OCI-LY7 (cell line): ENCODE data around the gene MFAP4. TPM values are rescaled to one million over a fixed set of nuclear protein-coding genes. Genes with fewer than 3 reads are reported as not detected.

Source experiments
- BruUV-seq: library from RNA; stranded (reverse); fragments of 400-500 nt; replicated peaks from 2 replicates; lab custom pipeline; 2021; lab: Mats Ljungman, UMichigan
- CTCF ChIA-PET: fragments of 300-600 bp; sonication (Branson Sonifier 250); formaldehyde crosslinking; loops from one replicate; lab custom pipeline; 2022; ENCODE audit warnings: antibody characterized with exemption; ENCODE audit not compliant: unreplicated experiment; lab: Charles Lee
- POLR2A ChIA-PET: fragments of 300-600 bp; sonication (Branson Sonifier 250); formaldehyde crosslinking; loops from one replicate; lab custom pipeline; 2022; ENCODE audit warnings: antibody characterized with exemption; lab: Charles Lee
- DNase-seq: peaks from one replicate; pipeline ENCODE4 v3.0.0-alpha.2; 2015; ENCODE audit warnings: low spot score
- H2AFZ ChIP-seq: fragments of 200-600 bp; sonication (generic), shearing (Covaris generic); 2 replicates; pipeline ENCODE4 v1.6.1; 2014; ENCODE audit warnings: mild to moderate bottlenecking, antibody characterized with exemption, low read length, moderate library complexity
- H3K27ac ChIP-seq: fragments of 200-600 bp; sonication (generic); 2 replicates; pipeline ENCODE4 v1.5.1; 2014; ENCODE audit warnings: mixed run types, low read depth, mild to moderate bottlenecking, moderate library complexity, low read length, inconsistent platforms; ENCODE audit not compliant: poor library complexity, severe bottlenecking
- H3K36me3 ChIP-seq: fragments of 200-600 bp; sonication (generic); 2 replicates; pipeline ENCODE4 v1.6.1; 2014; ENCODE audit warnings: mild to moderate bottlenecking, antibody characterized with exemption, low read length, moderate library complexity, mixed read lengths; ENCODE audit not compliant: insufficient read depth
- H3K4me1 ChIP-seq: fragments of 200-600 bp; sonication (generic); 2 replicates; pipeline ENCODE4 v1.5.1; 2014; ENCODE audit warnings: mild to moderate bottlenecking, low read length; ENCODE audit not compliant: insufficient read depth, poor library complexity, severe bottlenecking
- H3K4me2 ChIP-seq: fragments of 200-600 bp; sonication (generic); 2 replicates; pipeline ENCODE4 v1.6.1; 2014; ENCODE audit warnings: mild to moderate bottlenecking, low read length
- H3K4me3 ChIP-seq: fragments of 200-600 bp; sonication (generic); 2 replicates; pipeline ENCODE4 v1.5.1; 2014; ENCODE audit warnings: mild to moderate bottlenecking, low read depth, low read length; ENCODE audit not compliant: poor library complexity, severe bottlenecking
- H3K79me2 ChIP-seq: fragments of 200-600 bp; sonication (generic); 2 replicates; pipeline ENCODE4 v1.6.1; 2016; ENCODE audit warnings: low read depth, mild to moderate bottlenecking, low read length, moderate library complexity, mixed read lengths; ENCODE audit not compliant: insufficient read depth
- H3K9me2 ChIP-seq: fragments of 200-600 bp; sonication (generic); 2 replicates; pipeline ENCODE4 v1.6.1; 2016; ENCODE audit warnings: mild to moderate bottlenecking, low read length, mixed read lengths; ENCODE audit not compliant: insufficient read depth
- H3K9me3 ChIP-seq: fragments of 200-600 bp; sonication (generic); 2 replicates; pipeline ENCODE4 v1.6.1; 2014; ENCODE audit warnings: mild to moderate bottlenecking, mixed run types, low read length, mixed read lengths
- H4K20me1 ChIP-seq: fragments of 200-600 bp; sonication (generic); 2 replicates; pipeline ENCODE4 v1.6.1; 2014; ENCODE audit warnings: mild to moderate bottlenecking, antibody characterized with exemption, low read length, moderate library complexity, mixed read lengths; ENCODE audit not compliant: insufficient read depth
- CTCF ChIP-seq: fragments of 200-600 bp; sonication (generic); conservative IDR thresholded peaks from 2 replicates; pipeline ENCODE4 v1.5.1; 2014; ENCODE audit warnings: mild to moderate bottlenecking, antibody characterized with exemption, low read length, moderate library complexity, mixed read lengths
- EZH2phosphoT487 ChIP-seq: fragments of 200-600 bp; sonication (generic); IDR thresholded peaks from 2 replicates; pipeline ENCODE4 v1.6.1; 2018; ENCODE audit warnings: low read depth, borderline replicate concordance, mild to moderate bottlenecking, mixed run types, antibody characterized with exemption, low read length, moderate library complexity, mixed read lengths
- intact Hi-C: fragments of 100-400 bp; cut with micrococcal nuclease; formaldehyde crosslinking; loops from one replicate; pipeline ENCODE4 v1.10.0; 2022; ENCODE audit not compliant: unreplicated experiment
- total RNA-seq, 2 experiments: library from RNA; depleted of rRNA in 1 of 2; stranded (reverse); fragments of >200 nt in 1 of 2; shearing (Covaris generic) in 1 of 2; gene quantifications; 2 replicates each; pipeline ENCODE4 v1.2.3, GENCODE V29; 2014 to 2022

MFAP4 gene
- total RNA-seq, 2 experiments from 2014 or later: 0.65 TPM; not detected in 1

GRCh38 chr17:19386051-19386929, 700 bp downstream of the MFAP4 start:
- H3K79me2 ChIP-seq: no peaks in the 10 kb centered on the region
- H3K36me3 ChIP-seq: peaks cover 15% of the 10 kb centered on the region; the same call in 1 of the 2 replicates
- TF ChIP-seq CTCF: no peak
- no peak for TF ChIP-seq EZH2phosphoT487
- H3K9me2 ChIP-seq: no peaks in the 10 kb centered on the region
- no peak overlapping the region for H2AFZ ChIP-seq
- no TSS peak for BruUV-seq
- no peak for DNase-seq
- no peak overlapping the region for H3K4me3 ChIP-seq
- peaks cover 11% of the 10 kb centered on the region for H3K4me1 ChIP-seq
- POLR2A ChIA-PET: interaction anchor here (0.6 kb wide), 1 partner anchor 535 kb away, joined by 3 read pairs; no protein-coding TSS in a partner anchor
- no peaks in the 10 kb centered on the region for H3K9me3 ChIP-seq
- no peaks in the 10 kb centered on the region for H4K20me1 ChIP-seq
- H3K4me2 ChIP-seq: no peak overlapping the region
- intact Hi-C loops: no loop called here
- CTCF ChIA-PET: interaction anchor here (0.8 kb wide), 1 partner anchor 8 kb away, joined by 3 read pairs; the partner anchor contains the start of gene MAPK7
- H3K27ac ChIP-seq: no peak overlapping the region

GRCh38 chr17:19385521-19385983, 1.4 kb downstream of the MFAP4 start:
- no peaks in the 10 kb centered on the region for H3K9me3 ChIP-seq
- POLR2A ChIA-PET: interaction anchor here (1.2 kb wide), 1 partner anchor 9 kb away, joined by 3 read pairs; no protein-coding TSS in a partner anchor
- H3K27ac ChIP-seq: no peak overlapping the region
- no peak for TF ChIP-seq EZH2phosphoT487
- TF ChIP-seq CTCF: no peak
- no peak overlapping the region for H3K4me2 ChIP-seq
- BruUV-seq: no TSS peak
- H2AFZ ChIP-seq: no peak overlapping the region
- H3K4me3 ChIP-seq: no peak overlapping the region
- no peak for DNase-seq
- no peaks in the 10 kb centered on the region for H3K9me2 ChIP-seq
- CTCF ChIA-PET: no interaction called here
- H3K36me3 ChIP-seq: peaks cover 22% of the 10 kb centered on the region; the same call in 1 of the 2 replicates
- intact Hi-C loops: no loop called here
- peaks cover 11% of the 10 kb centered on the region for H3K4me1 ChIP-seq
- no peaks in the 10 kb centered on the region for H3K79me2 ChIP-seq
- no peaks in the 10 kb centered on the region for H4K20me1 ChIP-seq
